Measurements from ENCODE around the gene WFIKKN2.

The WFIKKN2 gene

DNA sequence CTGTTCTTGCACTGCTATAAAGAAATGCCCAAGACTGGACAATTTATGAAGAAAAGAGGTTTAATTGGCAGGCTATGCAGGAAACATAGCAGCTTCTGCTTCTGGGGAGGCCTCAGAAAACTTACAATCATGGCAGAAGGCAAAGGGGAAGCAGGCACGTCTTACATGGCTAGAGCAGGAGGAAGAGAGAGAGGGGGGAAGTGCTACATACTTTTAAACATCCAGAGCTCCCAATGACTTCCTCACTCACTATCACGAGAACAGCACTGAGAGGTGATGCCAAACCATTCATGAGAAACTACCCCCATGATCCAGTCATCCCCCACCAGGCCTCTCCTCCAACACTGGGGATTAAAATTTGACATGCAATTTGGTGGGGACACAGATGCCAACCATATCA, 13.3 kb downstream of the WFIKKN2 start:
- H3K23ac ChIP-seq (ENCODE audit: low read length in 2 of 2), result no peak overlapping the region
- DNase-seq, result no peak
- no peak overlapping the region for H2BK15ac ChIP-seq (ENCODE audit: low read depth, poor library complexity, severe bottlenecking)
- H2BK5ac ChIP-seq (ENCODE audit: low read depth, low read length, poor library complexity, severe bottlenecking), result no peak overlapping the region
- H2BK12ac ChIP-seq (ENCODE audit: low read length in 2 of 2), result no peak overlapping the region
- no peak overlapping the region for H3K9ac ChIP-seq (ENCODE audit: low read length)
- H4K8ac ChIP-seq (ENCODE audit: low read length), result no peak overlapping the region
- no peak overlapping the region for H2AK5ac ChIP-seq (ENCODE audit: low read length, severe bottlenecking)
- WGBS, result 63% methylated on average over 1 of the region's 2 CpGs
- H3K27ac ChIP-seq (ENCODE audit: low read length, poor library complexity, severe bottlenecking), result no peak overlapping the region
- H3K4ac ChIP-seq (ENCODE audit: low read depth in 1 of 2, low read length in 2 of 2), result no peak overlapping the region
- peaks cover 6% of the 10 kb centered on the region for H3K4me1 ChIP-seq (ENCODE audit: control insufficient read depth, insufficient read depth, low read depth, low read length)
- no peak overlapping the region for H3K4me2 ChIP-seq (ENCODE audit: low read length, poor library complexity, severe bottlenecking)
- H2AFZ ChIP-seq (ENCODE audit: low read depth, low read length), result no peak overlapping the region
- peaks cover 0 to 2% of the 10 kb centered on the region in 2 experiments for H3K27me3 ChIP-seq (ENCODE audit: control insufficient read depth in 1 of 2, insufficient read depth in 1 of 2, low read length in 2 of 2)
- H3K4me3 ChIP-seq (ENCODE audit: insufficient read depth in 1 of 2, low read depth in 1 of 2, low read length in 2 of 2), result no peak overlapping the region
- no peak overlapping the region for H3K14ac ChIP-seq (ENCODE audit: low read length in 2 of 2)
- H2BK120ac ChIP-seq (ENCODE audit: low read depth, low read length), result no peak overlapping the region
- H3K9me3 ChIP-seq (ENCODE audit: control insufficient read depth, low read length), result no peaks in the 10 kb centered on the region
- no peaks in the 10 kb centered on the region for H3K79me1 ChIP-seq (replicated peaks; ENCODE audit: low read length, poor library complexity, severe bottlenecking)
- no peaks in the 10 kb centered on the region for H3K36me3 ChIP-seq (ENCODE audit: control insufficient read depth in 1 of 2, insufficient read depth in 2 of 2, low read depth in 1 of 2, low read length in 2 of 2)
- no peak overlapping the region for H4K91ac ChIP-seq (ENCODE audit: low read length)
- H3K18ac ChIP-seq (ENCODE audit: low read depth in 1 of 2, low read length in 2 of 2), result no peak overlapping the region

GRCh38 chr17:50850640-50851039, 15.3 kb downstream of the WFIKKN2 start:
- H3K4me3 ChIP-seq (ENCODE audit: insufficient read depth in 1 of 2, low read depth in 1 of 2, low read length in 2 of 2), result no peak overlapping the region
- H3K27me3 ChIP-seq (ENCODE audit: control insufficient read depth in 1 of 2, insufficient read depth in 1 of 2, low read length in 2 of 2), result peaks cover 0 to 4% of the 10 kb centered on the region in 2 experiments
- no peaks in the 10 kb centered on the region for H3K79me1 ChIP-seq (replicated peaks; ENCODE audit: low read length, poor library complexity, severe bottlenecking)
- no peak overlapping the region for H2BK5ac ChIP-seq (ENCODE audit: low read depth, low read length, poor library complexity, severe bottlenecking)
- no peak overlapping the region for H2BK12ac ChIP-seq (ENCODE audit: low read length in 2 of 2)
- no peak overlapping the region for H2AFZ ChIP-seq (ENCODE audit: low read depth, low read length)
- no peak overlapping the region for H3K9ac ChIP-seq (ENCODE audit: low read length)
- no peak overlapping the region for H3K14ac ChIP-seq (ENCODE audit: low read length in 2 of 2)
- no peak overlapping the region for H2AK5ac ChIP-seq (ENCODE audit: low read length, severe bottlenecking)
- no peak overlapping the region for H3K4me2 ChIP-seq (ENCODE audit: low read length, poor library complexity, severe bottlenecking)
- no peak overlapping the region for H4K91ac ChIP-seq (ENCODE audit: low read length)
- H3K18ac ChIP-seq (ENCODE audit: low read depth in 1 of 2, low read length in 2 of 2), result no peak overlapping the region
- WGBS, result 83% methylated on average over 7 of the region's 7 CpGs
- H3K4ac ChIP-seq (ENCODE audit: low read depth in 1 of 2, low read length in 2 of 2), result no peak overlapping the region
- H2BK15ac ChIP-seq (ENCODE audit: low read depth, poor library complexity, severe bottlenecking), result no peak overlapping the region
- no peak overlapping the region for H2BK120ac ChIP-seq (ENCODE audit: low read depth, low read length)
- no peak overlapping the region for H3K27ac ChIP-seq (ENCODE audit: low read length, poor library complexity, severe bottlenecking)
- peaks cover 2% of the 10 kb centered on the region for H3K4me1 ChIP-seq (ENCODE audit: control insufficient read depth, insufficient read depth, low read depth, low read length)
- no peak for DNase-seq
- H3K36me3 ChIP-seq (ENCODE audit: control insufficient read depth in 1 of 2, insufficient read depth in 2 of 2, low read depth in 1 of 2, low read length in 2 of 2), result no peaks in the 10 kb centered on the region
- no peak overlapping the region for H3K23ac ChIP-seq (ENCODE audit: low read length in 2 of 2)
- H4K8ac ChIP-seq (ENCODE audit: low read length), result no peak overlapping the region
- H3K9me3 ChIP-seq (ENCODE audit: control insufficient read depth, low read length), result no peaks in the 10 kb centered on the region

- Histone ChIP-seq H2BK12ac (ENCODE audit: low read length in 2 of 2) (no peak overlapping the region), H2BK15ac (ENCODE audit: low read depth, poor library complexity, severe bottlenecking) (no peak overlapping the region), H3K27me3 (ENCODE audit: control insufficient read depth in 1 of 2, insufficient read depth in 1 of 2, low read length in 2 of 2) (peaks cover 0 to 4% of the 10 kb centered on the region in 2 experiments), H3K14ac (ENCODE audit: low read length in 2 of 2) (no peak overlapping the region), H3K4ac (ENCODE audit: low read depth in 1 of 2, low read length in 2 of 2) (peak overlapping the region in 1 of 2 experiments; percentile 50), H3K36me3 (ENCODE audit: control insufficient read depth in 1 of 2, insufficient read depth in 2 of 2, low read depth in 1 of 2, low read length in 2 of 2) (no peaks in the 10 kb centered on the region), H3K4me1 (ENCODE audit: control insufficient read depth, insufficient read depth, low read depth, low read length) (no peaks in the 10 kb centered on the region), H4K91ac (ENCODE audit: low read length) (no peak overlapping the region), H2AFZ (ENCODE audit: low read depth, low read length) (no peak overlapping the region), H3K79me1 (replicated peaks; ENCODE audit: low read length, poor library complexity, severe bottlenecking) (no peaks in the 10 kb centered on the region), H3K27ac (ENCODE audit: low read length, poor library complexity, severe bottlenecking) (no peak overlapping the region), H3K4me3 (ENCODE audit: insufficient read depth in 1 of 2, low read depth in 1 of 2, low read length in 2 of 2) (no peak overlapping the region), H3K9ac (ENCODE audit: low read length) (peak overlapping the region; percentile 90), H3K18ac (ENCODE audit: low read depth in 1 of 2, low read length in 2 of 2) (no peak overlapping the region), H3K23ac (ENCODE audit: low read length in 2 of 2) (no peak overlapping the region), H3K9me3 (ENCODE audit: control insufficient read depth, low read length) (no peaks in the 10 kb centered on the region), H2AK5ac (ENCODE audit: low read length, severe bottlenecking) (no peak overlapping the region), H3K4me2 (ENCODE audit: low read length, poor library complexity, severe bottlenecking) (no peak overlapping the region), H4K8ac (ENCODE audit: low read length) (no peak overlapping the region), H2BK120ac (ENCODE audit: low read depth, low read length) (no peak overlapping the region), H2BK5ac (ENCODE audit: low read depth, low read length, poor library complexity, severe bottlenecking) (no peak overlapping the region)
- DNase-seq, result no peak
- WGBS, result 96% methylated on average over 5 of the region's 6 CpGs
These were observed 17.7 kb downstream of the WFIKKN2 start for GRCh38 chr17:50853015-50853615.

DNA sequence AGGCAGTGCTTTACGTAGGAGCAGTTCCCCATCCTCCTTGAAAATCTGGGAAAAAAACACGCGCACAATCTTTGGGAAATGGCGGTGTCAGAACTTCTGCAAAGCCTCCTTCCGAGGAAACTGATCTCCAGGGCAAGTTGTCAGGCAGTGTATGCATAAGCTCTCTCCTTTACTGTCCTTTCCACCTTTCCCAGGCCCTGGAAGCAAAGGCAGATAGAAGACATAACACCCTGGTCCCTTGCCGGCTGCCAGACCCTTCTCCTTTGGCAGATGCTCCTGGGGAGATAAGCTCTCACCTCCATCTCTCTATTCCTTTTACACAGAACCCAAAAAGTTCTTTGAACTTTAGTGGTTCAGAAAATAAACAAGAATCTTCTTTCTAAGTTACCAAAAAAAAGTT, 18.4 kb downstream of the WFIKKN2 start:
- Histone ChIP-seq H2BK12ac (ENCODE audit: low read length in 2 of 2) (peak overlapping the region in 1 of 2 experiments; percentile 48), H3K4me3 (ENCODE audit: insufficient read depth in 1 of 2, low read depth in 1 of 2, low read length in 2 of 2) (no peak overlapping the region), H3K4ac (ENCODE audit: low read depth in 1 of 2, low read length in 2 of 2) (no peak overlapping the region), H2BK15ac (ENCODE audit: low read depth, poor library complexity, severe bottlenecking) (no peak overlapping the region), H2BK120ac (ENCODE audit: low read depth, low read length) (no peak overlapping the region), H3K27ac (ENCODE audit: low read length, poor library complexity, severe bottlenecking) (no peak overlapping the region), H2AFZ (ENCODE audit: low read depth, low read length) (no peak overlapping the region), H3K23ac (ENCODE audit: low read length in 2 of 2) (no peak overlapping the region), H4K91ac (ENCODE audit: low read length) (no peak overlapping the region), H3K4me2 (ENCODE audit: low read length, poor library complexity, severe bottlenecking) (no peak overlapping the region), H3K18ac (ENCODE audit: low read depth in 1 of 2, low read length in 2 of 2) (peak overlapping the region in 1 of 2 experiments; percentile 48), H4K8ac (ENCODE audit: low read length) (no peak overlapping the region), H3K14ac (ENCODE audit: low read length in 2 of 2) (no peak overlapping the region), H3K4me1 (ENCODE audit: control insufficient read depth, insufficient read depth, low read depth, low read length) (no peaks in the 10 kb centered on the region), H3K79me1 (replicated peaks; ENCODE audit: low read length, poor library complexity, severe bottlenecking) (no peaks in the 10 kb centered on the region), H3K27me3 (ENCODE audit: control insufficient read depth in 1 of 2, insufficient read depth in 1 of 2, low read length in 2 of 2) (peaks cover 0 to 4% of the 10 kb centered on the region in 2 experiments), H3K9me3 (ENCODE audit: control insufficient read depth, low read length) (no peaks in the 10 kb centered on the region), H2BK5ac (ENCODE audit: low read depth, low read length, poor library complexity, severe bottlenecking) (no peak overlapping the region), H3K9ac (ENCODE audit: low read length) (no peak overlapping the region), H2AK5ac (ENCODE audit: low read length, severe bottlenecking) (no peak overlapping the region), H3K36me3 (ENCODE audit: control insufficient read depth in 1 of 2, insufficient read depth in 2 of 2, low read depth in 1 of 2, low read length in 2 of 2) (no peaks in the 10 kb centered on the region)
- no peak for DNase-seq
- 84% methylated on average over 6 of the region's 6 CpGs for WGBS
